Activated CD8-positive, alpha-beta T cell treated with anti-CD3 and anti-CD28 coated beads for 36 hours (primary cell): ENCODE data around the gene MMAB. TPM values are rescaled to one million over a fixed set of nuclear protein-coding genes. Genes with fewer than 3 reads are reported as not detected.

ENCODE experiments used
- ATAC-seq: fragments of 200-7000 bp; cut with Tn5 transposase; one replicate; pipeline ENCODE4 v1.10.0; 2021; ENCODE audit warnings: mild to moderate bottlenecking, moderate library complexity
- CTCF ChIA-PET: fragments of 350-600 bp; sonication (Branson Sonifier 250); formaldehyde crosslinking; loops from one replicate; lab custom pipeline; 2021; ENCODE audit warnings: antibody characterized with exemption; lab: Charles Lee
- POLR2A ChIA-PET: fragments of 350-600 bp; sonication (Branson Sonifier 250); formaldehyde crosslinking; loops from one replicate; lab custom pipeline; 2021; ENCODE audit warnings: antibody characterized with exemption; lab: Charles Lee
- DNase-seq: peaks from one replicate; pipeline ENCODE4 v3.0.0-alpha.2; 2020
- H3K27ac Mint-ChIP-seq: one replicate; pipeline ENCODE4 v1.8.0; 2021; ENCODE audit warnings: mild to moderate bottlenecking, mixed read lengths
- H3K27me3 Mint-ChIP-seq: one replicate; pipeline ENCODE4 v1.8.0; 2021; ENCODE audit warnings: mixed read lengths
- H3K36me3 Mint-ChIP-seq: one replicate; pipeline ENCODE4 v1.8.0; 2021; ENCODE audit warnings: low read depth, mixed read lengths
- H3K4me1 Mint-ChIP-seq: one replicate; pipeline ENCODE4 v1.8.0; 2021; ENCODE audit warnings: low read depth, mixed read lengths
- H3K4me3 Mint-ChIP-seq: one replicate; pipeline ENCODE4 v1.8.0; 2021; ENCODE audit warnings: mild to moderate bottlenecking, moderate library complexity, mixed read lengths
- H3K9me3 Mint-ChIP-seq: one replicate; pipeline ENCODE4 v1.8.0; 2021; ENCODE audit warnings: mixed read lengths
- intact Hi-C: fragments of 100-400 bp; cut with micrococcal nuclease; formaldehyde crosslinking; loops from one replicate; pipeline ENCODE4 v1.10.0; 2022
- total RNA-seq, 2 experiments: library from RNA; stranded (reverse); gene quantifications; one replicate each; pipeline ENCODE4 v1.2.3, GENCODE V29; 2021
- TF ChIP-seq, protein P1 (sequence below): fragments of 200-600 bp; IDR thresholded peaks from one replicate; pipeline ENCODE4 v1.8.0; 2022; ENCODE audit warnings: antibody characterized with exemption, mild to moderate bottlenecking

MMAB gene
- total RNA-seq, 2 experiments from 2014 or later: 60.5 to 60.9 TPM

DNA sequence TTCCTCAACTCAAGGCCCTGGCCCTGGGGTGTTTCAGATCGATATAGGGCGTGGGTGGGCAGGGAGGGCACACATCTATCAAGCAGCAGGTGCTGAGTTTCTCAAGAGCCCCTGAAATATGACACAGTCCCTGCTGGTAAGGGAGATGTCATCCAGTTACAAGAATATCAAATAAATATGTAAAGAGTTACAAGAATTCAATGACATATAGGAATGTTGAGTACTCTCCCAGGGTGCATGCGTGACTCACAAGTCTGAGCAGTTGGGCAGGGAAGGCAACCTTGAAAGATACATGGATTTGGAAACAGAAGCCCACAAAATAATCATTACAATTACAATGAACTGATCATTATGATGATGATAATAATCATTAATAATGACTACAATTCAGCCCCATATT lies 35.5 kb upstream of the MMAB start:
- Mint-ChIP-seq H3K27ac (no peak overlapping the region), H3K4me1 (no peaks in the 10 kb centered on the region), H3K4me3 (no peak overlapping the region), H3K27me3 (peaks cover 8% of the 10 kb centered on the region), H3K36me3 (no peaks in the 10 kb centered on the region), H3K9me3 (no peaks in the 10 kb centered on the region)
- no peak for ATAC-seq
- ChIA-PET POLR2A (no interaction called here), CTCF (interaction anchor here (3.1 kb wide), 1 partner anchor 11 kb away, joined by 18 read pairs; no protein-coding TSS in a partner anchor)
- DNase-seq: no peak
- TF ChIP-seq, protein P1, sequence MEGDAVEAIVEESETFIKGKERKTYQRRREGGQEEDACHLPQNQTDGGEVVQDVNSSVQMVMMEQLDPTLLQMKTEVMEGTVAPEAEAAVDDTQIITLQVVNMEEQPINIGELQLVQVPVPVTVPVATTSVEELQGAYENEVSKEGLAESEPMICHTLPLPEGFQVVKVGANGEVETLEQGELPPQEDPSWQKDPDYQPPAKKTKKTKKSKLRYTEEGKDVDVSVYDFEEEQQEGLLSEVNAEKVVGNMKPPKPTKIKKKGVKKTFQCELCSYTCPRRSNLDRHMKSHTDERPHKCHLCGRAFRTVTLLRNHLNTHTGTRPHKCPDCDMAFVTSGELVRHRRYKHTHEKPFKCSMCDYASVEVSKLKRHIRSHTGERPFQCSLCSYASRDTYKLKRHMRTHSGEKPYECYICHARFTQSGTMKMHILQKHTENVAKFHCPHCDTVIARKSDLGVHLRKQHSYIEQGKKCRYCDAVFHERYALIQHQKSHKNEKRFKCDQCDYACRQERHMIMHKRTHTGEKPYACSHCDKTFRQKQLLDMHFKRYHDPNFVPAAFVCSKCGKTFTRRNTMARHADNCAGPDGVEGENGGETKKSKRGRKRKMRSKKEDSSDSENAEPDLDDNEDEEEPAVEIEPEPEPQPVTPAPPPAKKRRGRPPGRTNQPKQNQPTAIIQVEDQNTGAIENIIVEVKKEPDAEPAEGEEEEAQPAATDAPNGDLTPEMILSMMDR: no peak
- intact Hi-C loops: no loop called here

DNA sequence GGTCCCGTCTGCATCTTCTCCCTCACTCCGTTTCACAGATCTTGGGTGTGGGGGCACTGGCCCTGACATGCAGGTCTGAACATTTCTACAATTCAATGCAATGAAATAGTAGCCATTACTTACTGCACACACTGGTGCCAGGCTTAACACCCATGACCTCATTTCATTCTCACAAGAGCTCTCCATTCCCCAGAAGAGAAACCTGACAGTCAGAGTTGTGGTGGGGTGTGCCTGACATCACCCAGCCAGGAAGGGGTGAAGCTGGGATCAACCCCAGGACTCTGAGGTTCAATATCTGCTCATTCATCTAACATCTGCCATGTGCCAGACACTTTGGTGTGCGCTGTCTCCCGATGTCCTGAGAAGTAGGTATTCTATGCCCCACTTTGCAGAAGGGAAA lies 35.0 kb upstream of the MMAB start:
- ChIA-PET POLR2A (no interaction called here), CTCF (interaction anchor here (3.1 kb wide), 1 partner anchor 10 kb away, joined by 18 read pairs; no protein-coding TSS in a partner anchor)
- Mint-ChIP-seq H3K4me1 (no peaks in the 10 kb centered on the region), H3K4me3 (no peak overlapping the region), H3K9me3 (no peaks in the 10 kb centered on the region), H3K36me3 (no peaks in the 10 kb centered on the region), H3K27ac (no peak overlapping the region), H3K27me3 (peaks cover 8% of the 10 kb centered on the region)
- intact Hi-C loops: no loop called here
- DNase-seq (no peak), ATAC-seq (no peak)
- TF ChIP-seq, protein P1: no peak

DNA sequence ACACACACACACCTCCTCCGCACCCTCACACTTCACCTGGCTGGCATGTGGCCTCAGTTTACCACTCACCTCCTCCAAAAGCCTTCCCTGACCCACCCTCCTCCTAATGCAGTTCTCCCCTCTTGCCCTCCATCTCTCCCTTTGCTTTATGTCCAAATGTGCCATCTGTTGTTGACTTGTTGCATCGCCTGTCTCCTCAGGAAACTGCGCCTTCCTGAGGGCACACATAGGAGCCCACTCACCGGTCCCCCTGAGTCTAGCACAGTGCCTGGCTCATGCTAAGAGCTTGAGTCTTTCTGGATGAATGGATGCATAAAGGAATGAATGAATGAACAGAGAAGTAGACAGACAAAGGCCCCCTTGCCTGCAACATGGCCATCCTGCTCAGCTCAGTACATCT lies 34.3 kb upstream of the MMAB start:
- ATAC-seq (no peak), DNase-seq (no peak)
- no peaks in the 10 kb centered on the region for H3K4me1 Mint-ChIP-seq
- TF ChIP-seq, protein P1: no peak
- intact Hi-C loops: no loop called here
- no peak overlapping the region for H3K4me3 Mint-ChIP-seq
- H3K9me3 Mint-ChIP-seq: no peaks in the 10 kb centered on the region
- ChIA-PET CTCF (interaction anchor here (1.6 to 3.1 kb wide), 2 partner anchors 9 to 10 kb away, joined by 4 to 18 read pairs; no protein-coding TSS in a partner anchor), POLR2A (no interaction called here)
- H3K36me3 Mint-ChIP-seq: no peaks in the 10 kb centered on the region
- peaks cover 6% of the 10 kb centered on the region for H3K27me3 Mint-ChIP-seq
- no peak overlapping the region for H3K27ac Mint-ChIP-seq

DNA sequence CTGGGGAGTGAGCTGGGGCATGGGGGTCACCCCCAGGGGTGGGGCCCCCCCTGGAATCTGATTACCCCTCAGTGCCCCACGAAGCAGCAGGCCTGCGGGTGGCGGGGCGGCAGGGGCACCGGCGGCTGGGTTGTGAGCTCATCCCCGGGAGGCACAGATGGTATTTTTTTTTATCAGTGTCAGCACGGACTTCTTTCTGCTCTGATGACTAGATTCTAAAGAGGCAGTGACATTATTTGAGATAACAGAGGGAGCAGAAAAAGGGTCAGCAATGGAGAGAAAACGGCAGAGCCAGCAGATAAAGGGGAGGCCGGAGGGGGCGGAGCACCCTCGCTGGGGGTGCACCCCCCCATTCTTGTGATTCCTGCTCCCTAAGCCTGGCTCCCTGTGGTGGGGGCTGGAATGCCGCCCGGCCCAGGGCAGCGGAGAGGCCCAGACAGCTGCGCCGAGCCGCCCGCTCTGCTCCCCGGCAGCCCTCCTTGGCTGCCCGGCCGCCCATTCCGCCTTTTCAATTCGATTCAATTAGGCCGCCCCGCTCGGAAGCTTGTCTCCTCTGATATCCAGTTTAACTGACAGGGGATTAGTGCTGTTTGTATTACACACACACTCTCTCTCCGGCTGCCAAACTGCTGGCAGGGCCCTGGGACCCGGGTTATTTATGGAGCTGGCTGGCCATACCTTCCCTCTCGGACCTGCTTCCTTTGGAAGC lies 33.2 kb upstream of the MMAB start:
- ChIA-PET POLR2A (no interaction called here), CTCF (interaction anchor here (0.6 to 1.6 kb wide), 2 partner anchors 9 to 112 kb away, joined by 3 to 4 read pairs; no protein-coding TSS in a partner anchor)
- no peak for ATAC-seq
- Mint-ChIP-seq H3K36me3 (no peaks in the 10 kb centered on the region), H3K27me3 (peaks cover 1% of the 10 kb centered on the region), H3K4me1 (no peaks in the 10 kb centered on the region), H3K27ac (no peak overlapping the region), H3K9me3 (no peaks in the 10 kb centered on the region), H3K4me3 (no peak overlapping the region)
- intact Hi-C loops: no loop called here
- DNase-seq: no peak
- TF ChIP-seq, protein P1: no peak

DNA sequence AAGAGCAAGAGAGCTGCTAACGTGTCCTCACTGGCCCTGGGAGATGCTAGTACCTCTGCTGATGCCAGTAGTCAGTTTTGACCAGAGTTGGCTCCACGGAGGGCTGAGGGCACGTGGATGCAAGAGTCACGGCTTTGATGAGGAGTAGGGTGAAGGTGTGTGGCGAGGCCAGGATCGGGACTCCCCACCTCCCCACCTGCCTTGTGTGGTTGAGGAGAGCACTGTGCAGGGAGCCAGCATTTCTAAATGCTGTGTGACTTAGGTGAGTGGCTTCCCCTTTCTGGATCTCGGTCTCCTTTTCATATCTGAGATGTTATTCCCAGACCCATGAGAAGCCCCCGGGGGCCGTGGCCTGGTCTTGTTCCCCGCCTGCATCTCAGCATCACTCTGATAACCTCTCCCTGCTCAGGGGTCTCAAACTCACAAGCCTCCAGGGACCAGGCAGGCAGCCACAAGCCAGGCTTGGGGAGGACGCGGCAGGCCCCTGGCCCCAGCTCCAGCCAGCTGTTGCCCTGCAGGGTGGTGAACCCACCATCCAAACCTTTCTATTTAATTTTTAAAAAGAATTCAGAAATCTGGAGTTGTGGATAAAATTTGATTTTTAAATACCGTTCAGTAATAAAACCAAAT lies 32.4 kb upstream of the MMAB start:
- Mint-ChIP-seq H3K4me3 (no peak overlapping the region), H3K27ac (no peak overlapping the region), H3K36me3 (no peaks in the 10 kb centered on the region), H3K4me1 (no peaks in the 10 kb centered on the region), H3K9me3 (no peaks in the 10 kb centered on the region), H3K27me3 (peaks cover 1% of the 10 kb centered on the region)
- CTCF ChIA-PET: interaction anchor here (0.6 kb wide), 1 partner anchor 112 kb away, joined by 3 read pairs; no protein-coding TSS in a partner anchor
- intact Hi-C loops: no loop called here
- ATAC-seq (no peak), DNase-seq (no peak)
- TF ChIP-seq, protein P1: no peak
- POLR2A ChIA-PET: no interaction called here
